ENCODE measurements around the gene MYO16. TPM values are rescaled to one million over a fixed set of nuclear protein-coding genes. Genes with fewer than 3 reads are reported as not detected.

The MYO16 gene
- total RNA-seq, 1 donor from 2014 or later, result not detected

DNA sequence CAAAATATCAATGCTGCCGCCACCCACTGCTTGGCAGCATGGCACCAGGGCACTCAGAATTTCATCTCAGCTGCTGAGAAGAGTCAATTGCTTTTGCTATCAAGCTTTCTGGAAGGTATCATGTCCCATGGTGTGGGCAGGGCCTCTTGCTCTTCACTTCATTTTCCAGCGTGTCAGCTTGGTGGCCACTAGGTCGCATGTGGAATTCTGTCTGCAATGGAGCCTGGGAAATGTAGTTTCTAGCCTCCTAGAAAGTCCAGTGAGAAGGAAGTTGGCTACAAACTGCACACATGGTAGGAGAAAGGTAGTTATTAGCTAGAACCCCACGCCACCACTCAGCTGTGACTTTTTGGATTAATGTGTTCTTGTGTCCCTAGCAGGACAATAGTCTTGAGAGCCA is 105.3 kb downstream of the MYO16 start:
- no peaks in the 10 kb centered on the region for H3K9me3 Mint-ChIP-seq
- H3K27me3 Mint-ChIP-seq, result no peaks in the 10 kb centered on the region
- H3K4me1 Mint-ChIP-seq, result no peaks in the 10 kb centered on the region
- no peaks in the 10 kb centered on the region for H3K36me3 Mint-ChIP-seq (ENCODE audit: low read depth)
- H3K27ac Mint-ChIP-seq, result no peak overlapping the region
- no peak overlapping the region for H3K4me3 Mint-ChIP-seq
- intact Hi-C loops (cut with micrococcal nuclease), result no loop called here
- DNase-seq, result no peak

DNA sequence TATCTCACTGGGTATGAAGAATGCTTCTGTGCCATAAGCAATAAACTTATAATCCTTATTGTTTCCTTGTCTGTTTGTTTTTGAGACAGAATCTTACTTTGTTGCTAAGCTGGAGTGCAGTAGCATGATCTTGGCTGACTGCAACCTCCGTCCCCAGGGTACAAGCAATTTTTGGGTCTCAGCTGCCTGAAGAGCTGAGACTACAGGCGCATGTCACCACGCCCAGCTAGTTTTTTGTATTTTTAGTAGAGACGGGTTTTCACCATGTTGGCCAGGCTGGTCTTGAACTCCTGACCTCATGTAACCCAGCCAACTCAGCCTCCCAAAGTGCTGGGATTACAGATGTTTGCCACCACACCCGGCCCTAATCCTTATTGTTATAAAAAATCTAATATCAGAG is 112.5 kb downstream of the MYO16 start:
- Mint-ChIP-seq H3K4me3 (no peak overlapping the region), H3K27me3 (no peaks in the 10 kb centered on the region), H3K4me1 (no peaks in the 10 kb centered on the region), H3K36me3 (ENCODE audit: low read depth) (no peaks in the 10 kb centered on the region), H3K27ac (no peak overlapping the region), H3K9me3 (no peaks in the 10 kb centered on the region)
- no peak for DNase-seq
- intact Hi-C loops (cut with micrococcal nuclease), result no loop called here

GRCh38 chr13:108742701-108743451 is 113.5 kb downstream of the MYO16 start:
- H3K4me1 Mint-ChIP-seq, result no peaks in the 10 kb centered on the region
- no peak for DNase-seq
- H3K9me3 Mint-ChIP-seq, result no peaks in the 10 kb centered on the region
- H3K27ac Mint-ChIP-seq, result no peak overlapping the region
- H3K4me3 Mint-ChIP-seq, result no peak overlapping the region
- no peaks in the 10 kb centered on the region for H3K36me3 Mint-ChIP-seq (ENCODE audit: low read depth)
- no peaks in the 10 kb centered on the region for H3K27me3 Mint-ChIP-seq
- intact Hi-C loops (cut with micrococcal nuclease), result no loop called here

GRCh38 chr13:108743522-108743921 is 114.1 kb downstream of the MYO16 start:
- intact Hi-C loops (cut with micrococcal nuclease), result no loop called here
- no peaks in the 10 kb centered on the region for H3K4me1 Mint-ChIP-seq
- H3K36me3 Mint-ChIP-seq (ENCODE audit: low read depth), result no peaks in the 10 kb centered on the region
- no peak overlapping the region for H3K27ac Mint-ChIP-seq
- H3K27me3 Mint-ChIP-seq, result no peaks in the 10 kb centered on the region
- no peaks in the 10 kb centered on the region for H3K9me3 Mint-ChIP-seq
- H3K4me3 Mint-ChIP-seq, result no peak overlapping the region
- DNase-seq, result no peak

DNA sequence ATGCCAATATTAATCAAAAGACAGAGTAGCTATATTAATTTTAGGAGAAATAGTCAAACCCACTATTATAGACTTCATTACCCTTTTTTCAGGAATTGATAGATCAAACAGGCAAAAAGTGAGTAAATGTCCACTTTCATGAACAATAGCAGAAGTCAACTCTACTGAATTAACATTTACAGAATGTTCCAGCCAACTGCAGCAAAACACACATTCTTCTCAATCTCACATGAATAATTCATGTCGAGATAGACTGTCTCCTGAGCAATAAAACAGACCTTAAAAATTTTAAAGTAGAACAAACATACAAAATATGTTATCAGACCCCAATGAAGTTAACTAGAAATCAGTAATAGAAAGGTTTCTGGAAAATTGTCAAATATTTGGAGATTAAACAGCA is 118.4 kb downstream of the MYO16 start:
- H3K4me1 Mint-ChIP-seq, result no peaks in the 10 kb centered on the region
- H3K4me3 Mint-ChIP-seq, result no peak overlapping the region
- no peak overlapping the region for H3K27ac Mint-ChIP-seq
- DNase-seq, result no peak
- H3K9me3 Mint-ChIP-seq, result no peaks in the 10 kb centered on the region
- no peaks in the 10 kb centered on the region for H3K36me3 Mint-ChIP-seq (ENCODE audit: low read depth)
- H3K27me3 Mint-ChIP-seq, result no peaks in the 10 kb centered on the region
- intact Hi-C loops (cut with micrococcal nuclease), result no loop called here

- intact Hi-C loops (cut with micrococcal nuclease), result no loop called here
- Mint-ChIP-seq H3K4me3 (no peak overlapping the region), H3K27me3 (no peaks in the 10 kb centered on the region)
Observed at GRCh38 chr13:108752276-108752675, 122.9 kb downstream of the MYO16 start.

DNA sequence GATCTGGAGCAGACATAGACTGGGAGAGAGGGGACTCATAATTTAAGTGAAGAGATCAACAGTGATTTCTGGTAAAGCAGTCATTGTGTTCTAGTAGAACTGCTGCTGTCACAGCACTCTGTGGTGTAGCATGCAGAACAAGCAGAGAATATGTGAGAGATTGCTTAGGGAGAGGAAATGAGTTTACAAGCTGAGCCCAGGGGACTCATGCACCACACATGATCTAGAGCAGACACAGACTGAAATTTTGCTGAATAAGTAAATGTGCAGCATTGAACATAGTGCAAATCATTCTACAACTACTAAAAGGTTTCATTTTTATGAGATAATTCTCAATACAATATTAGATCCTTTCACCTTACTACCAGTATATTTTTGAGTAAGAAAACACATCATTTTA is 125.7 kb downstream of the MYO16 start:
- no peaks in the 10 kb centered on the region for H3K36me3 Mint-ChIP-seq (ENCODE audit: low read depth)
- DNase-seq, result no peak
- intact Hi-C loops (cut with micrococcal nuclease), result no loop called here
- H3K27ac Mint-ChIP-seq, result no peak overlapping the region
- no peaks in the 10 kb centered on the region for H3K9me3 Mint-ChIP-seq
- H3K4me3 Mint-ChIP-seq, result no peak overlapping the region
- no peaks in the 10 kb centered on the region for H3K27me3 Mint-ChIP-seq
- no peaks in the 10 kb centered on the region for H3K4me1 Mint-ChIP-seq

More at GRCh38 chr13:108752276-108752675, 122.9 kb downstream of the MYO16 start:
- no peaks in the 10 kb centered on the region for H3K4me1 Mint-ChIP-seq
- DNase-seq, result no peak
- H3K36me3 Mint-ChIP-seq (ENCODE audit: low read depth), result no peaks in the 10 kb centered on the region
- H3K9me3 Mint-ChIP-seq, result no peaks in the 10 kb centered on the region
- no peak overlapping the region for H3K27ac Mint-ChIP-seq

DNA sequence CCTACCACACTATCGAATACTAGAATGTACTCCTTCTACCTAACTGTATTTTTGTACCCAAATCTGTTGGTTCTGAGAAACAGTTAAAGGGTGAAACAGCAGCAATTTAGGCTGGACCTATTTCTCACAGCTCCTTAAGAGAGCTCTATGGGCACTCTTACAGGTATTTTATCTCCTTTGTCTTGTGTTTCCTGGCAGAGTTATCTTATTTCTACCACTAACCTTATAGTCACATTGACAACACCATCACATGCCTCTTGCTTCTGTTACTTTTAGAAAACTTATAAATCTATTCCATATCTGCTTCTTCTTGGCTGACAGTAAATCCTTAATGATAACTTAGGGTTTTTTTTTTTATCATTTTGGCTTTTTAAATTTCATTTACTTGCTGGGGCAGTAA is 130.7 kb downstream of the MYO16 start:
- Mint-ChIP-seq H3K4me1 (no peaks in the 10 kb centered on the region), H3K4me3 (no peak overlapping the region), H3K9me3 (no peaks in the 10 kb centered on the region), H3K36me3 (ENCODE audit: low read depth) (no peaks in the 10 kb centered on the region), H3K27ac (no peak overlapping the region), H3K27me3 (no peaks in the 10 kb centered on the region)
- intact Hi-C loops (cut with micrococcal nuclease), result no loop called here
- DNase-seq, result no peak

DNA sequence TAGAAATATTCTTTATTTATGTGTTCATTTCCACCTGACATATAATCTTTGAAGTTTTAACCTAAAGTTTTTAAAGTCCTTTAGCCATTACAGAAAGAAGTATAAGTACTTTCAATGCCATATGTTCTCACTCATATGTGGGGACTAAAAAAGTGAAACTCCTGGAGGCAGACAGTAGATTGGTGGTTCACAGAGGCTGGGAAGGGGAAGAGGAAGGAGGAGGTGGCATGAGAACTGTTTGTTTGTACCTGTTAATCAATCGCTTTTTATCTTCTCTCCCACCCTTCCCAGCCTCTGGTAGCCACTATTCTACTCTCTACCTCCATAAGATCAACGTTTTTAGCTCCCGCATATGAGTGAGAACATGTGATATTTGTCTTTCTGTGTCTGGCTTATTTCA is 131.1 kb downstream of the MYO16 start:
- Mint-ChIP-seq H3K9me3 (no peaks in the 10 kb centered on the region), H3K4me3 (no peak overlapping the region), H3K36me3 (ENCODE audit: low read depth) (no peaks in the 10 kb centered on the region), H3K27ac (no peak overlapping the region), H3K27me3 (no peaks in the 10 kb centered on the region), H3K4me1 (no peaks in the 10 kb centered on the region)
- intact Hi-C loops (cut with micrococcal nuclease), result no loop called here
- no peak for DNase-seq

DNA sequence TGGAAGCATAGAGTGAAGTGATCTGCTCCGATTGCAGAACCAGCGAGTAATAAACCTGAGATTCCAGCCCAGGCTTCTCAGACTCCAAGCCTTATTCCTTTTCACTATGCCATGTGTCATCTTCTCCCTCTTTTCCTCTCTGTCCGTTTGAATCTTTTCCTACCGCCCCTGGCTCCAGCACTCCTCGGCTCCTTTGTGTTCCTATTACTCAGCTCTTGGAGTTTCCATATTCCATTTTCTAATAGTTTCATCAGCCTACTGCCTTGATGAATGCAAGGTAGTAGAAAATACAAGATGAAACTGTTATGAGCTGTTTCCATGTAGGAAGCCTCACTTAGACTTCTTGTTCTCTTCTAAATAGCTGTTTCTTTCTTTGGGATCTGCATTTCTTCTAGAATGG is 138.6 kb downstream of the MYO16 start:
- intact Hi-C loops (cut with micrococcal nuclease), result no loop called here
- Mint-ChIP-seq H3K27me3 (no peaks in the 10 kb centered on the region), H3K36me3 (ENCODE audit: low read depth) (no peaks in the 10 kb centered on the region), H3K27ac (no peak overlapping the region), H3K4me1 (no peaks in the 10 kb centered on the region), H3K4me3 (no peak overlapping the region), H3K9me3 (no peaks in the 10 kb centered on the region)
- DNase-seq, result no peak

DNA sequence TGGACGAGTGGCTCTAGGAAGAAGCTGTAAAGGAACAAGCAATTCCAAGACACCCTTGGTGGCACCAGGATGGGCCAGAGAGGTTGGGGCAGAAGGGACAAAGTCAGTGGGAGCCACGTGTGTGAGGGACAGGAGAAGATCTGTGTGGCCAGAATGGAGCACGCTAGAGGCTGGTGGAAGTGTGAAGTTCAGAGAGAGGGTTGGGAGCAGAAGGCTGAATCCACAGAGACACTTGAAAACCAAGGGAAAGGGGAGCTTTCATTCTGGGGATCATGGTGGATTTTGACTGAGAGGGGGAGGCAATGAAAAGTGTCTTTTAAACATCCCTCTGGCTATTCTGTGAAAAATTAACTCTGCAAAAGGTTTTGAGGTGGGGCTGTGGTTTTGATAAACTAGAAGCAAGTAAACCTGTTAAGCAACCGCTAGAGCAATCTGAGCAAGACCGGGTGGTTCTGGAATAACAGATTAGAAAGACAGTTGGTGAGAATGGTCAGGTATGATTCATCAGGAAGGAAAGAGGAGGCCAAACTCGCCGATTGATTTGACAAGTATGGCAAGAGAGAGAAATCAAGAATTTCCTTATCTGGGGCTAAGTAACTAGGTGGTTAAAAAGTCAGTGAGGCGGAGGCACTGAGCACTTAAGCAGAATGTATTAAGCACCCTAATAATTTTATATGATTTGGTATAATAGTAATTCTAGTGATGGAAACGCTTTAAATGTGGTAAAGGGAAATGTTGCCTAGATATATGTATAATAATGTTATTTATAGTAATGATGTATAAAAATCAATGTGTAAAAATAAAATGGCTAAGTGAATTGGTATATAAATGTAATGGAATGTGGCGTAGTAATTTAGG is 140.0 kb downstream of the MYO16 start:
- no peak for DNase-seq
- Mint-ChIP-seq H3K9me3 (no peaks in the 10 kb centered on the region), H3K4me1 (no peaks in the 10 kb centered on the region), H3K4me3 (no peak overlapping the region), H3K36me3 (ENCODE audit: low read depth) (no peaks in the 10 kb centered on the region), H3K27ac (no peak overlapping the region), H3K27me3 (no peaks in the 10 kb centered on the region)
- intact Hi-C loops (cut with micrococcal nuclease), result no loop called here

- H3K4me1 Mint-ChIP-seq, result no peaks in the 10 kb centered on the region
- no peak for DNase-seq
- H3K9me3 Mint-ChIP-seq, result no peaks in the 10 kb centered on the region
- no peaks in the 10 kb centered on the region for H3K27me3 Mint-ChIP-seq
- no peak overlapping the region for H3K4me3 Mint-ChIP-seq
- no peaks in the 10 kb centered on the region for H3K36me3 Mint-ChIP-seq (ENCODE audit: low read depth)
- intact Hi-C loops (cut with micrococcal nuclease), result no loop called here
- no peak overlapping the region for H3K27ac Mint-ChIP-seq
Observed at GRCh38 chr13:108775597-108775996, 146.2 kb downstream of the MYO16 start.

- no peaks in the 10 kb centered on the region for H3K9me3 Mint-ChIP-seq
- DNase-seq, result no peak
- H3K4me1 Mint-ChIP-seq, result no peaks in the 10 kb centered on the region
- no peaks in the 10 kb centered on the region for H3K36me3 Mint-ChIP-seq (ENCODE audit: low read depth)
- intact Hi-C loops (cut with micrococcal nuclease), result no loop called here
- no peak overlapping the region for H3K4me3 Mint-ChIP-seq
- H3K27me3 Mint-ChIP-seq, result no peaks in the 10 kb centered on the region
- no peak overlapping the region for H3K27ac Mint-ChIP-seq
Observed at GRCh38 chr13:108776650-108777049, 147.2 kb downstream of the MYO16 start.

All from activated CD4-positive, alpha-beta T cell treated with anti-CD3 and anti-CD28 coated beads, Interleukin-2, amount 10 ng/mL, durations not matched to agents 24 days and 14 days (primary cell).